Endothelial cell of umbilical vein (primary cell): Measurements from ENCODE around the gene PTTG1IP.

Experiments
- EZH2 ChIP-seq: IDR thresholded peaks from 2 replicates; pipeline ENCODE4 v1.6.1; 2012; ENCODE audit warnings: borderline replicate concordance, low read depth, mild to moderate bottlenecking, moderate library complexity, low read length, inconsistent platforms; ENCODE audit not compliant: severe bottlenecking
- POLR2A ChIP-seq: IDR thresholded peaks from 2 replicates; pipeline ENCODE4 v1.6.1; 2012; ENCODE audit warnings: low read depth, mild to moderate bottlenecking, control low read depth, low read length

GRCh38 chr21:44909719-44910118 lies 36.2 kb upstream of the PTTG1IP start:
- TF ChIP-seq POLR2A: no peak
- TF ChIP-seq EZH2: no peak
